Smooth muscle cell (in vitro differentiated cells): ENCODE results near the gene UBD. TPM values are rescaled to one million over a fixed set of nuclear protein-coding genes. Genes with fewer than 3 reads are reported as not detected.

Experiments used
- DNase-seq: peaks from one replicate; lab custom pipeline; 2025; ENCODE audit not compliant: unreplicated experiment; lab: John Stamatoyannopoulos, UW
- H2AFZ ChIP-seq: fragments of 200-600 bp; sonication (generic); 2 replicates; pipeline ENCODE4 v1.6.0; 2016; ENCODE audit warnings: antibody characterized with exemption, low read depth, mild to moderate bottlenecking
- H3F3A ChIP-seq: fragments of 200-600 bp; sonication (generic); 2 replicates; pipeline ENCODE4 v1.6.0; 2017; ENCODE audit warnings: antibody characterized with exemption, low read depth
- H3K27ac ChIP-seq: fragments of 200-600 bp; sonication (generic); 2 replicates; pipeline ENCODE4 v1.5.1; 2016; ENCODE audit warnings: low read depth, mild to moderate bottlenecking
- H3K27me3 ChIP-seq: fragments of 200-600 bp; sonication (generic); 2 replicates; pipeline ENCODE4 v1.6.1; 2016; ENCODE audit warnings: low read depth, mild to moderate bottlenecking
- H3K36me3 ChIP-seq: fragments of 200-600 bp; sonication (generic); 2 replicates; pipeline ENCODE4 v1.5.1; 2016; ENCODE audit warnings: low read depth
- H3K4me1 ChIP-seq: fragments of 200-600 bp; sonication (generic); 2 replicates; pipeline ENCODE4 v1.5.1; 2016; ENCODE audit warnings: low read depth
- H3K4me2 ChIP-seq: fragments of 200-600 bp; sonication (generic); 2 replicates; pipeline ENCODE4 v1.6.0; 2016; ENCODE audit warnings: mild to moderate bottlenecking
- H3K4me3 ChIP-seq: fragments of 200-600 bp; sonication (generic); 2 replicates; pipeline ENCODE4 v1.5.1; 2016; ENCODE audit warnings: mild to moderate bottlenecking
- H3K79me2 ChIP-seq: fragments of 200-600 bp; sonication (generic); 2 replicates; pipeline ENCODE4 v1.6.0; 2016; ENCODE audit warnings: low read depth, mild to moderate bottlenecking
- H3K9ac ChIP-seq: fragments of 200-600 bp; sonication (generic); 2 replicates; pipeline ENCODE4 v1.6.0; 2016; ENCODE audit warnings: low read depth
- H3K9me3 ChIP-seq: fragments of 200-600 bp; sonication (generic); replicated peaks from 2 replicates; pipeline ENCODE4 v1.5.1; 2016; ENCODE audit warnings: low read depth
- H4K20me1 ChIP-seq: fragments of 200-600 bp; sonication (generic); 2 replicates; pipeline ENCODE4 v1.6.0; 2016; ENCODE audit warnings: low read depth
- WGBS: methylation state at CpG from one replicate; pipeline ENCODE4 v1.1.7; 2016; ENCODE audit warnings: low lambda C conversion rate; 5-methylcytosine and 5-hydroxymethylcytosine counted together
- polyA plus RNA-seq: library from polyadenylated mRNA; unstranded; fragments of >200 nt; fragmentation: Nextera tagmentation; extraction: Ambion mirVana; gene quantifications from 2 replicates; pipeline ENCODE4 v1.2.1, GENCODE V29; 2016
- total RNA-seq: library from RNA; depleted of rRNA; stranded (reverse); fragments of >200 nt; gene quantifications from 2 replicates; pipeline ENCODE4 v1.2.3, GENCODE V29; 2014
- TF ChIP-seq, protein P1 (sequence below): fragments of 200-600 bp; sonication (generic); IDR thresholded peaks from 2 replicates; pipeline ENCODE4 v1.5.1; 2017; ENCODE audit warnings: borderline replicate concordance, mild to moderate bottlenecking, antibody characterized with exemption; ENCODE audit not compliant: insufficient read depth, poor library complexity, severe bottlenecking

Gene UBD
- total and polyA plus RNA-seq, 2 experiments from 2014 or later, result 0.38 TPM; not detected in 1

DNA sequence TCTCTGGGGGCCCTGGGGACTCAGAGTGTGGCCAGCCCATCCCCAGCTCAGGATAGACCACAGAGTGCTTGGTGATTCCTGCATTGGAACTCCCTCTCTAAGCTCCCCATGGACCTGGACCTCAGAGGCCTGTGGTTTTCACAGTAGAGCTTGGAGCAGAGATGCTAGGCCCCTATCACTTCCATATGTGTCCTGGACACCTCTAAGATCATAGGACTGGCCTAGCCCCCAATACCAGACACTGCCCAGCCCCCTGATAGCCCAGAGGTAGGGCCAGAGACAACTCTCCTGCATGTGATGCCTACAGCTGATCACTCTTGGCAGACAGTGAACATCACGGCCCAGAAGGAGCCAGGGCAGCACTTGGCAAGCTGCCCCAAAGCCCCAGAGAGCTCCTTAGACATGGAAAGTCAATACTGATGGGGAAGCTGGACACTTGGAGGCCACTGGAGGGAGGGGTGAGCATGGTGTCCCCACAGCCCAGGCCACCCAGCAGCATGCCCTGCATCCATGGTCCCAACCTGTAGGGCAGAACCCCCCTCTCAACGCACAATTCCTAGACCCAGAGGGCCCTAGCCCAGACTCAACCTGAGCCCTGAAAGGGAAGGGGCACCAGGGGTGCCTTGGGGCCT lies 27.1 kb downstream of the UBD start:
- Histone ChIP-seq H4K20me1 (no peaks in the 10 kb centered on the region), H3K4me2 (no peak overlapping the region), H3K4me3 (no peak overlapping the region), H3K4me1 (no peaks in the 10 kb centered on the region), H3K9me3 (no peaks in the 10 kb centered on the region), H3K79me2 (no peaks in the 10 kb centered on the region), H3K36me3 (no peaks in the 10 kb centered on the region), H3K27me3 (no peaks in the 10 kb centered on the region), H3K27ac (no peak overlapping the region), H2AFZ (no peak overlapping the region), H3K9ac (no peak overlapping the region), H3F3A (no peaks in the 10 kb centered on the region)
- no peak for DNase-seq
- 55% methylated on average over 2 of the region's 2 CpGs for WGBS
- TF ChIP-seq, protein P1, sequence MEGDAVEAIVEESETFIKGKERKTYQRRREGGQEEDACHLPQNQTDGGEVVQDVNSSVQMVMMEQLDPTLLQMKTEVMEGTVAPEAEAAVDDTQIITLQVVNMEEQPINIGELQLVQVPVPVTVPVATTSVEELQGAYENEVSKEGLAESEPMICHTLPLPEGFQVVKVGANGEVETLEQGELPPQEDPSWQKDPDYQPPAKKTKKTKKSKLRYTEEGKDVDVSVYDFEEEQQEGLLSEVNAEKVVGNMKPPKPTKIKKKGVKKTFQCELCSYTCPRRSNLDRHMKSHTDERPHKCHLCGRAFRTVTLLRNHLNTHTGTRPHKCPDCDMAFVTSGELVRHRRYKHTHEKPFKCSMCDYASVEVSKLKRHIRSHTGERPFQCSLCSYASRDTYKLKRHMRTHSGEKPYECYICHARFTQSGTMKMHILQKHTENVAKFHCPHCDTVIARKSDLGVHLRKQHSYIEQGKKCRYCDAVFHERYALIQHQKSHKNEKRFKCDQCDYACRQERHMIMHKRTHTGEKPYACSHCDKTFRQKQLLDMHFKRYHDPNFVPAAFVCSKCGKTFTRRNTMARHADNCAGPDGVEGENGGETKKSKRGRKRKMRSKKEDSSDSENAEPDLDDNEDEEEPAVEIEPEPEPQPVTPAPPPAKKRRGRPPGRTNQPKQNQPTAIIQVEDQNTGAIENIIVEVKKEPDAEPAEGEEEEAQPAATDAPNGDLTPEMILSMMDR, result no peak

DNA sequence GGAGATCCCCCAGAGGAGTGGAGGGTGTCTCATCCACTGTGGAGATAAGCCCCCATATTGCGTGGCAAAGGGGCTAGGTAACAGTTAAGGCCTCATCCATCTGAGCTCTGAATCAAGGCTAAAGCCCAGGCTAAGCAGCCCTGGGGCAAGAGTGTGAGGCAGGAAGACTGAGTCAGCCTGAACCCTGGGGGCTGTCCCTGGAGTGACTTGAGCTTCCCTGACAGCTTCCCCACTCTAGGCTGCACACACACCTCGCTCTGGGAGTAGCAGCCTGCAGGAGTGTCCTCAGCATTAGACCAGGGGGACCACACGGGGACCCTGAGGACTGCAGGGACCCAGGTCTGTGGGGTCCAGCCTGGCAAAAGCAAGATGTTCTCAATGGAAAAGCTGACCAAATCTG lies 27.9 kb downstream of the UBD start:
- no peak overlapping the region for H3K4me2 ChIP-seq

DNA sequence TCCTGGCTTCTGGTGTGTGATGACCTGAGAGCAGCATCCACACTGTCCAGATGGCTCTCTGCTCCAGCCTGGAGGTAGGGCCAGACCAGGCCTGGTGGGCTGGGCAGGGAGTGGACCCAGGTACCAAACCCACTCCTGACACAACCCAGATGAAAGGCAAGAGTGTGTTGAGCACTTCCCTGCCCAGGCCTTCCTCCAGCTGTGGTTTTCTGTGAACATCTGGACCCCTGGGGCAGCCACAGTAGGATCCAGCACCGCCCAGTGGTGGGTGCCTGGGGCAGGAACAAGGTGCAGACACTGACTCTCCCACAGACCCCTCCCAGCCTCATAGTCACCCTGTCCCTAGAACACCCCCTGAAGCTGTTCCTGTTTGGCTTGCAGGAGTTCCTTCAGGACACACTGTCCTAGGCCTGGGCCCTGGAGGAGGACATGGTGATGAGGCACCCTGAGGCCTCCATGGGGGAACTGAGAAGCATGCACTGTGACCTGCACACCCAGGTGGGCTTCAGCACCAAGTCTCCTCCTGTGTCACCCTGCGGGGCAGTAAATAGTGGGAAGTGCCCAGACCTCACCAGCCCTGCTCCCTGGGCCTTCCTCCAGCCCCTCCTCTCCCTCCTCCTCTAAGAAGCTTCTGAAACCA lies 28.7 kb downstream of the UBD start:
- no peaks in the 10 kb centered on the region for H4K20me1 ChIP-seq
- no peaks in the 10 kb centered on the region for H3K27me3 ChIP-seq
- 93% methylated on average over 2 of the region's 2 CpGs for WGBS
- H3K4me1 ChIP-seq, result no peaks in the 10 kb centered on the region
- H3K27ac ChIP-seq, result no peak overlapping the region
- no peaks in the 10 kb centered on the region for H3K9me3 ChIP-seq
- H3K4me3 ChIP-seq, result no peak overlapping the region
- TF ChIP-seq, protein P1, result no peak
- H3K9ac ChIP-seq, result no peak overlapping the region
- H3K79me2 ChIP-seq, result no peaks in the 10 kb centered on the region
- H3K36me3 ChIP-seq, result no peaks in the 10 kb centered on the region
- no peak overlapping the region for H2AFZ ChIP-seq
- H3F3A ChIP-seq, result no peaks in the 10 kb centered on the region
- no peak overlapping the region for H3K4me2 ChIP-seq
- DNase-seq, result no peak

More for the DNA sequence above, 27.9 kb downstream of the UBD start:
- H3K9me3 ChIP-seq, result no peaks in the 10 kb centered on the region
- H4K20me1 ChIP-seq, result no peaks in the 10 kb centered on the region
- no peaks in the 10 kb centered on the region for H3K4me1 ChIP-seq
- no peaks in the 10 kb centered on the region for H3K36me3 ChIP-seq
- no peak for DNase-seq
- H3K27ac ChIP-seq, result no peak overlapping the region
- 57% methylated on average over 3 of the region's 3 CpGs for WGBS
- H2AFZ ChIP-seq, result no peak overlapping the region
- H3K79me2 ChIP-seq, result no peaks in the 10 kb centered on the region
- no peaks in the 10 kb centered on the region for H3K27me3 ChIP-seq
- TF ChIP-seq, protein P1, result no peak
- H3F3A ChIP-seq, result no peaks in the 10 kb centered on the region
- no peak overlapping the region for H3K9ac ChIP-seq
- H3K4me3 ChIP-seq, result no peak overlapping the region

DNA sequence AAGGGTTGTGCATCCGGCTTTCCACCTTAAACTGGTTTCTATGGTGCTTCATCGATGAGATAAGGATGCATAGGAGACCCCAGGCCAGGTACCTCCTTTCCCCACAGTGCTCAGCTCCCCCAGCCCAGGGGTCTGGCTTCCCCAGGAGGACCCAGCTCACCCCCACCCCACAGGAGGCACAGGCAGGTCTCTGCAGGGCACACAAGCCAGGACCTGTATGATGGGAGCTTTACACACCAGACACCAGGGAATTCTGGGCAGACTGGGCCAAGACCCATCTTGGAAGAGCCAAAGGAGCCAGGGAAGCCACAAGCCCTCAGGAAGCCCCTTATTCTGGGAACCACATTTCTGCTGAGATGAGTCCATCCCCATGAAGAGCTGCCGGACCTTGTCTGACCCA lies 29.6 kb downstream of the UBD start:
- 87% methylated on average over 3 of the region's 3 CpGs for WGBS
- H3K9me3 ChIP-seq, result no peaks in the 10 kb centered on the region
- no peaks in the 10 kb centered on the region for H3K36me3 ChIP-seq
- H3K4me1 ChIP-seq, result no peaks in the 10 kb centered on the region
- no peaks in the 10 kb centered on the region for H4K20me1 ChIP-seq
- H3K27me3 ChIP-seq, result no peaks in the 10 kb centered on the region
- no peak overlapping the region for H3K27ac ChIP-seq
- no peak overlapping the region for H3K4me3 ChIP-seq
- H2AFZ ChIP-seq, result no peak overlapping the region
- H3K79me2 ChIP-seq, result no peaks in the 10 kb centered on the region
- no peak overlapping the region for H3K9ac ChIP-seq
- TF ChIP-seq, protein P1, result no peak
- no peak overlapping the region for H3K4me2 ChIP-seq
- H3F3A ChIP-seq, result no peaks in the 10 kb centered on the region
- no peak for DNase-seq
